HG02973 (cell line): ENCODE results near the gene RAD54L.
A peak's percentile ranks its signal among the peaks of the same experiment; 100 is the strongest.
"Not testable (repeated sequence)": the region's sequence is repeated elsewhere in the genome, so short reads cannot be mapped to it uniquely, and the experiment has no call there.

Experiments used
- ATAC-seq: cut with Tn5 transposase; IDR thresholded peaks from one replicate; pipeline ENCODE4 v1.9.1; 2021; ENCODE audit warnings: moderate library complexity; ENCODE audit not compliant: unreplicated experiment

The RAD54L gene

DNA sequence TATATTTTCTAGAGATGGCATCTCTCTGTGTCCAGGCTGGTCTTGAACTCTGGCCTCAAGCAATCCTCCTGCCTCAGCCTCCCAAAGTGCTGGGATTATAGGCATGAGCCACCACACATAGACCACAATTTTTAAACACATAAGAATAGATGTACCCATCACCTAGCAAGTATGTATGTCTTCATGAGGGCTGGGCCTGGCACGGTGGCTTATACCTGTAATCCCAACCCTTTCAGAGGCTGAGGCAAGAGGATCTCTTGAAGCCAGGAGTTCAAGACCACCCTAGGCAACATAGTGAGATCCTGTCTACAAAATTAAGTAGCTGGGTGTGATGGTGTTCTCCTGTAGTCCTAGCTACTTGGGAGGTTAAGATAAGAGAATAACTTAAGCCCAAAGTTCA, 69.8 kb downstream of the RAD54L start:
- no peak for ATAC-seq

GRCh38 chr1:46319301-46319700, 71.7 kb downstream of the RAD54L start:
- not testable (repeated sequence) for ATAC-seq

DNA sequence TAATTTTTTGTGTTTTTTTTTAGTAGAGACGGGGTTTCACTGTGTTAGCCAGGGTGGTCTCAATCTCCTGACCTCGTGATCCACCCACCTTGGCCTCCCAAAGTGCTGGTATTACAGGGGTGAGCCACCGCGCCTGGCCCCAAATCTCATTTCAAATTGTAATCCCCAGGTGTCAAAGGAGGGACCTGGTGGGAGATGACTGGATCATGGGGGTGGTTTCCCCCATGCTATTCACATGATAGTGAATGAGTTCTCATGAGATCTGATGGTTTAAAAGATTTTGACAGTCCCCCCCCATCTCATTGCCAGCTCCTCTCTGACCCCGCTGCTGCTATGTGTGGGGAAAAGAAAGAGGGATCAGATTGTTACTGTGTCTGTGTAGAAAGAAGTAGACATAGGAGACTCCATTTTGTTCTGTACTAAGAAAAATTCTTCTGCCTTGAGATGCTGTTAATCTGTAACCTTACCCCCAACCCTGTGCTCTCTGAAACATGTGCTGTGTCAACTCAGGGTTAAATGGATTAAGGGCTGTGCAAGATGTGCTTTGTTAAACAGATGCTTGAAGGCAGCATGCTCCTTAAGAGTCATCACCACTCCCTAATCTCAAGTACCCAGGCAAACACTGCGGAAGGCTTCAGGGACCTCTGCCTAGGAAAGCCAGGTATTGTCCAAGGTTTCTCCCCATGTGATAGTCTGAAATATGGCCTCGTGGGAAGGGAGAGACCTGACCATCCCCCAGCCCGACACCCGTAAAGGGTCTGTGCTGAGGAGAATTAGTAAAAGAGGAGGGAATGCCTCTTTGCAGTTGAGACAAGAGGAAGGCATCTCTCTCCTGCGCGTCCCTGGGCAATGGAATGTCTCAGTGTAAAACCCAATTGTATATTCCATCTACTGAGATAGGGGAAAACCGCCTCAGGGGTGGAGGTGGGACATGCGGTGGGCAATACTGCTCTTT, 72.7 kb downstream of the RAD54L start:
- ATAC-seq: not testable (repeated sequence)

DNA sequence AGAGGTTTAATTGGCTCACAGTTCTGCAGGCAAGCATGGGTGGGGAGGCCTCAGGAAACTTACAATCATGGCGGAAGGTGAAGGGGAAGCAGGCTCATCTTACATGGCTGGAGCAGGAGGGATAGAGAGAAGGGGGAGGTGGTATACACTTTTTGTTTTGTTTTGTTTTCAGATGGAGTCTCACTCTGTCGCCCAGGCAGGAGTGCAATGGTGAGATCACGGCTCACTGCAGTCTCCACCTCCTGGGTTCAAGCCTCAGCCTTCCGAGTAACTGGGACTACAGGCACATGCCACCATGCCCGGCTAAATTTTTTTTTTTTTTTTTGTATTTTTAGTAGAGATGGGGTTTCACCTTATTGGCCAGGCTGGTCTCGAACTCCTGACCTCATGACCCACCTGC, 74.6 kb downstream of the RAD54L start:
- ATAC-seq: not testable (repeated sequence)

DNA sequence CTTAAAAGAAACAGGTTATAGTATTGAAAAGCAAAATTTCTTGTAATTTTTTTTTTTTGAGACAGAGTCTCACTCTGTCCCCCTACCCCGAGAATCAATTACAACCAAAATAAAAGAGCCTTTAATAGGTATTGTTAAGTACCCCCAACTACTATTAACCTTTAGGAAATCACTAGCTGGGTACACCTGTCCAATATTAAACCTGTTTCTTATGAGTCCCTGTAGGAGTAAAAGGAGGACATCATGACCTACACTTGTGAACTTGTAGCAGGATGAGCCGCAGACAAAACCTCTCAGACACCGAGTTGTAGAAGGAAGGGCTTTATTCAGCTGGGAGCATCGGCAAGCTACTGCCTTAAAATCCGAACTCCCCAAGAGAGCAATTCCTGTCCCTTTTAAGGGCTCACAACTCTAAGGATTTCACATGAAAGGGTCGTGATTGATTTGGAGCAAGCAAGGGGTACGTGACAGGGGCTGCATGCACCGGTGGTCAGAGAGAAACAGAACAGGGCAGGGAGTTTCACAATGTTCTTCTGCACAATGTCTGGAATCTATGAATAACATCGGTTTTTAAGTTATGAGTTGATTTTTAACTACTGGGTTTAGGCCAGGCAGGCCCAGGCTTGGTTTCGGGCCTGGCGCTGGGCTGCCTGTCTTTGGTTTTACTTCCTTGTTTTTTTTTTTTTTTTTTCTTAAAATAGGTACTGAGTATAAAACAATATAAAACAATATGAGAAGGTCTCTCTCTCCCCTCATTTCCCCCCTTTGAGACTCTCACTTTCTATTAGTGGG, 77.9 kb downstream of the RAD54L start:
- peak; percentile 48 for ATAC-seq
